GM12878 (cell line): ENCODE results near the gene CLEC16A. TPM values are rescaled to one million over a fixed set of nuclear protein-coding genes. Genes with fewer than 3 reads are reported as not detected.

Experiments used
- ATAC-seq: fragments of 200-7000 bp; cut with Tn5 transposase; 3 replicates; pipeline ENCODE4 v1.9.1; 2020; ENCODE audit warnings: mild to moderate bottlenecking, moderate library complexity
- BruUV-seq: library from RNA; stranded (reverse); fragments of 400-500 nt; replicated peaks from 2 replicates; lab custom pipeline; 2021; lab: Mats Ljungman, UMichigan
- CTCF ChIA-PET: fragments of 300-600 bp; sonication (Branson Sonifier 250); formaldehyde crosslinking; extraction: SDS; loops from one replicate; lab custom pipeline; 2021; ENCODE audit warnings: inconsistent platforms; lab: Yijun Ruan, JAX
- POLR2A ChIA-PET: fragments of 350-600 bp; formaldehyde crosslinking; extraction: SDS; loops from one replicate; lab custom pipeline; 2021; ENCODE audit warnings: inconsistent platforms; lab: Charles Lee
- RAD21 ChIA-PET: fragments of 300-600 bp; sonication (Branson Sonifier 250); formaldehyde crosslinking; loops from one replicate; lab custom pipeline; 2023; ENCODE audit warnings: antibody characterized with exemption; ENCODE audit not compliant: unreplicated experiment; lab: Charles Lee
- SMC1A ChIA-PET: fragments of 300-600 bp; sonication (Branson Sonifier 250); formaldehyde crosslinking; loops from one replicate; lab custom pipeline; 2023; ENCODE audit not compliant: unreplicated experiment, uncharacterized antibody; lab: Charles Lee
- DNase-seq: peaks from one replicate; pipeline ENCODE4 v3.0.0-alpha.2; 2011; ENCODE audit warnings: low read depth, low spot score
- FAIRE-seq: peaks from 3 replicates; lab custom pipeline; 2011; peaks lifted over from hg19 to GRCh38; lab: Jason Lieb, UNC
- H2AFZ ChIP-seq: 2 replicates; pipeline ENCODE4 v1.6.0; 2011; ENCODE audit warnings: low read depth, low read length, control low read depth; ENCODE audit not compliant: control insufficient read depth
- H3K27ac ChIP-seq: 2 replicates; pipeline ENCODE4 v1.5.1; 2011; ENCODE audit warnings: control low read depth; ENCODE audit not compliant: control insufficient read depth, insufficient read depth
- H3K27me3 ChIP-seq, 2 experiments: replicated peaks in 1 of 2; 2 replicates each; pipeline versions ENCODE4 v1.6.0 to v1.6.1; 2011; ENCODE audit warnings: low read length in 1 of 2; ENCODE audit not compliant: control insufficient read depth in 2 of 2, insufficient read depth in 2 of 2
- H3K36me3 ChIP-seq, 2 experiments: 2 replicates each; pipeline ENCODE4 v1.5.1; 2011; ENCODE audit warnings: low read length in 1 of 2; ENCODE audit not compliant: control insufficient read depth in 2 of 2, insufficient read depth in 2 of 2
- H3K4me1 ChIP-seq: 2 replicates; pipeline ENCODE4 v1.6.1; 2011; ENCODE audit warnings: mild to moderate bottlenecking, low read length, moderate library complexity, mixed read lengths; ENCODE audit not compliant: control insufficient read depth, insufficient read depth
- H3K4me2 ChIP-seq: 2 replicates; pipeline ENCODE4 v1.6.0; 2011; ENCODE audit warnings: control low read depth; ENCODE audit not compliant: control insufficient read depth, insufficient read depth
- H3K4me3 ChIP-seq: fragments of 200-600 bp; sonication (generic); 2 replicates; pipeline ENCODE4 v1.5.1; 2016
- H3K79me2 ChIP-seq: 2 replicates; pipeline ENCODE4 v1.6.0; 2011; ENCODE audit warnings: low read length; ENCODE audit not compliant: control insufficient read depth, insufficient read depth
- H3K9ac ChIP-seq: 2 replicates; pipeline ENCODE4 v1.8.0; 2011; ENCODE audit warnings: low read length, control low read depth, mixed read lengths; ENCODE audit not compliant: control insufficient read depth, insufficient read depth
- H3K9me3 ChIP-seq: replicated peaks from 3 replicates; pipeline ENCODE4 v1.5.1; 2011; ENCODE audit warnings: mild to moderate bottlenecking, low read length; ENCODE audit not compliant: control insufficient read depth, insufficient read depth
- H4K20me1 ChIP-seq: 2 replicates; pipeline ENCODE4 v1.6.0; 2011; ENCODE audit not compliant: control insufficient read depth, insufficient read depth
- ASH2L ChIP-seq: fragments of 300-600, 200-600 bp; sonication (generic); IDR thresholded peaks from 2 replicates; pipeline ENCODE4 v1.6.1; 2017; ENCODE audit warnings: low read depth, mild to moderate bottlenecking, borderline replicate concordance
- ATF7 ChIP-seq: fragments of 450-650 bp; IDR thresholded peaks from 2 replicates; pipeline ENCODE4 v1.6.1; 2016; ENCODE audit warnings: low read depth, mild to moderate bottlenecking
- BCL3 ChIP-seq: IDR thresholded peaks from 2 replicates; pipeline ENCODE4 v1.6.1; 2011; ENCODE audit warnings: borderline replicate concordance, low read depth, mild to moderate bottlenecking, moderate library complexity, low read length; ENCODE audit not compliant: insufficient read depth, poor library complexity, severe bottlenecking
- CEBPB ChIP-seq, 2 experiments: fragments of 150-350 bp in 1 of 2; IDR thresholded peaks; 2 replicates each; pipeline ENCODE4 v1.6.1; 2012 to 2014; ENCODE audit warnings: low read depth in 2 of 2, low read length in 2 of 2, borderline replicate concordance in 1 of 2, inconsistent platforms in 1 of 2
- HDGF ChIP-seq: fragments of 450-650 bp; IDR thresholded peaks from 2 replicates; pipeline ENCODE4 v1.6.1; 2016; ENCODE audit warnings: antibody characterized with exemption
- MEF2B ChIP-seq: fragments of 450-650 bp; IDR thresholded peaks from 2 replicates; pipeline ENCODE4 v1.6.1; 2018; ENCODE audit warnings: mild to moderate bottlenecking, moderate library complexity; ENCODE audit not compliant: partially characterized antibody, poor library complexity, severe bottlenecking
- NKRF ChIP-seq: fragments of 450-650 bp; conservative IDR thresholded peaks from 2 replicates; pipeline ENCODE4 v1.6.1; 2017; ENCODE audit warnings: mild to moderate bottlenecking, moderate library complexity
- PAX5 ChIP-seq: IDR thresholded peaks from 2 replicates; pipeline ENCODE4 v1.6.1; 2011; ENCODE audit warnings: low read depth, low read length, borderline replicate concordance
- PBX3 ChIP-seq: IDR thresholded peaks from 2 replicates; pipeline ENCODE4 v1.6.1; 2011; ENCODE audit warnings: mild to moderate bottlenecking, low read depth, low read length, moderate library complexity; ENCODE audit not compliant: insufficient replicate concordance
- RFX5 ChIP-seq: IDR thresholded peaks from 2 replicates; pipeline ENCODE4 v1.6.1; 2011; ENCODE audit warnings: low read depth, low read length, improper control_type of control experiment
- SREBF2 ChIP-seq: IDR thresholded peaks from 2 replicates; pipeline ENCODE4 v1.6.1; 2012; ENCODE audit warnings: mild to moderate bottlenecking, low read length
- USF1 ChIP-seq: IDR thresholded peaks from 2 replicates; pipeline ENCODE4 v1.6.1; 2011; ENCODE audit warnings: borderline replicate concordance, low read depth, mild to moderate bottlenecking, moderate library complexity, mixed read lengths, low read length; ENCODE audit not compliant: insufficient read depth; ENCODE audit errors: extremely low read length
- USF2 ChIP-seq: IDR thresholded peaks from 2 replicates; pipeline ENCODE4 v1.6.1; 2011; ENCODE audit warnings: low read depth, low read length, improper control_type of control experiment, borderline replicate concordance
- WGBS: methylation state at CpG from one replicate; pipeline ENCODE4 v1.1.6; 2016; ENCODE audit warnings: low lambda C conversion rate; ENCODE audit not compliant: insufficient replicate concordance, insufficient coverage; ENCODE audit errors: missing lambda C conversion rate; 5-methylcytosine and 5-hydroxymethylcytosine counted together
- in situ Hi-C: fragments of 300-500 bp; cut with MboI; formaldehyde crosslinking; loops from 9 replicates; pipeline ENCODE4 v1.14.3; 2018; ENCODE audit warnings: mixed read lengths
- intact Hi-C: fragments of 100-400 bp; cut with micrococcal nuclease; formaldehyde crosslinking; loops from one replicate; pipeline ENCODE4 v1.14.2; 2022; ENCODE audit not compliant: unreplicated experiment
- polyA plus RNA-seq, 11 experiments: library from polyadenylated mRNA; depleted of rRNA in 4 of 11; unstranded in 6 of 11; stranded (reverse) in 5 of 11; fragments of >200 nt; fragmentation: Nextera tagmentation in 4 of 11; fragmentation: Illumina TruSeq in 1 of 11; extraction: Ambion mirVana in 4 of 11; extraction: Trizol in 1 of 11; gene quantifications; 1 replicate in 1 of 11; 2 replicates in 10 of 11; pipeline versions ENCODE4 v1.2.1 to v1.2.3, GENCODE V29; 2011 to 2016; ENCODE audit warnings: inconsistent platforms in 2 of 11, missing spikeins in 2 of 11, low read depth in 1 of 11
- total RNA-seq, 4 experiments: library from RNA; depleted of rRNA in 3 of 4; stranded (reverse); fragments of >200 nt in 3 of 4; fragmentation: Illumina TruSeq in 1 of 4; extraction: Trizol in 1 of 4; gene quantifications; 2 replicates each; pipeline versions ENCODE4 v1.2.1 to v1.2.3, GENCODE V29; 2013 to 2021

Gene CLEC16A
- total and polyA plus RNA-seq, 10 of the 15 experiments (the other 5 are each of a cell fraction or from before 2014, with no cell fraction given) = 1.5 to 28.8 (median 19.2) TPM

GRCh38 chr16:10969615-10970014 lies 25.3 kb downstream of the CLEC16A start:
- FAIRE-seq = no peak
- POLR2A ChIA-PET = interaction anchor here (0.6 to 2.5 kb wide), 3 partner anchors 73 to 333 kb away, joined by 3 to 7 read pairs (median 4); partner anchors contain the start of gene SOCS1

More at GRCh38 chr16:10969615-10970014, 25.3 kb downstream of the CLEC16A start:
- Histone ChIP-seq H3K27me3 (no peaks in the 10 kb centered on the region), H3K9me3 (no peaks in the 10 kb centered on the region), H3K79me2 (no peaks in the 10 kb centered on the region; the same call in none of the 2 replicates), H3K4me2 (no peak overlapping the region), H4K20me1 (no peaks in the 10 kb centered on the region), H3K4me3 (no peak overlapping the region), H3K9ac (no peak overlapping the region), H3K4me1 (peaks cover 22% of the 10 kb centered on the region), H2AFZ (no peak overlapping the region), H3K27ac (no peak overlapping the region), H3K36me3 (peaks cover 20 to 28% of the 10 kb centered on the region in 2 experiments)
- WGBS = 45% methylated on average over 1 of the region's 1 CpG
- BruUV-seq = no TSS peak
- intact Hi-C loops = loop anchor here (5.0 kb wide), 1 partner anchor 428 kb away; no protein-coding TSS in a partner anchor
- in situ Hi-C loops = loop anchor here (5.0 to 25.0 kb wide), 6 partner anchors 283 to 1005 kb away; partner anchors contain the start of genes SNN and SNX29
- CTCF ChIA-PET = interaction anchor here (0.8 to 8.4 kb wide), 8 partner anchors 11 to 437 kb away, joined by 3 to 107 read pairs (median 6); no protein-coding TSS in a partner anchor
- DNase-seq (no peak), ATAC-seq (no peak)
- no peak for TF ChIP-seq ATF7
- no peak for TF ChIP-seq NKRF
- TF ChIP-seq CEBPB (IDR thresholded peaks at IDR 0.05; ENCODE audit: borderline replicate concordance in 1 of 2, low read depth in 2 of 2, low read length in 2 of 2) = no peak
- no peak for TF ChIP-seq USF1
- TF ChIP-seq HDGF = no peak
- no peak for TF ChIP-seq PBX3
- no peak for TF ChIP-seq MEF2B
- no peak for TF ChIP-seq USF2
- TF ChIP-seq ASH2L = no peak
- no peak for TF ChIP-seq RFX5
- no peak for TF ChIP-seq BCL3
- no peak for TF ChIP-seq SREBF2
- no peak for TF ChIP-seq PAX5
- SMC1A ChIA-PET = interaction anchor here (0.6 to 2.6 kb wide), 6 partner anchors 11 to 1870 kb away, joined by 3 to 11 read pairs (median 8); no protein-coding TSS in a partner anchor
- RAD21 ChIA-PET = interaction anchor here (1.4 to 4.7 kb wide), 5 partner anchors 18 to 402 kb away, joined by 4 to 39 read pairs (median 7); partner anchors contain the start of genes DEXI and SOCS1
